ENCODE data around the gene VWA5B1. TPM values are rescaled to one million over a fixed set of nuclear protein-coding genes. Genes with fewer than 3 reads are reported as not detected.
"Not testable (repeated sequence)": the region's sequence is repeated elsewhere in the genome, so short reads cannot be mapped to it uniquely, and the experiment has no call there.

Gene VWA5B1
- total RNA-seq, 1 experiment from 2014 or later = not detected

DNA sequence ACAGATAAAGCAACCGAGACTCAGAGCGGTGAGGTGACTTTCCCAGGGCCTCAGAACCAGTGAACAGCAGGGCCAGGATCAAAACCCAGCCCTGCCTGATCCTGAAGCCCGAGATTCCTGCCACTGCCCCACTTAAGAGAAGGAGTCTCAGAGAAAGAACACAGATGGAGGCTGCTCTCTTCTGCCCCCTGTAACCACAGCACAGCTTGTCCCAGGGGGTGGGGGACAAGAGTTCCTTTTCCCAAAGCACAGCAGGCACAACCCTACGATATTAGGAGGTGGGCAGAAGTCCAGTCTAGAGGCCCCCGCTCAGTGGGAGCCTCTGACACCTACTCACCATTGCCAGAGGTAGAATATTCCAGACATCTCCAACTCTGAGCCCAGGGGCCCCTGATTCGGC is 24.0 kb upstream of the VWA5B1 start:
- Mint-ChIP-seq H3K4me1 (ENCODE audit: low read depth, unreplicated experiment) (no peaks in the 10 kb centered on the region), H3K4me3 (ENCODE audit: low read depth, unreplicated experiment) (no peak overlapping the region), H3K27me3 (ENCODE audit: unreplicated experiment) (peaks cover 35% of the 10 kb centered on the region), H3K9me3 (ENCODE audit: low read depth, unreplicated experiment) (peaks cover 8% of the 10 kb centered on the region), H3K27ac (ENCODE audit: unreplicated experiment) (no peak overlapping the region), H3K36me3 (ENCODE audit: insufficient read depth, unreplicated experiment) (peaks cover 4% of the 10 kb centered on the region)
- no TSS peak for BruUV-seq (replicated peaks)
- DNase-seq = no peak
- TF ChIP-seq, protein P1, sequence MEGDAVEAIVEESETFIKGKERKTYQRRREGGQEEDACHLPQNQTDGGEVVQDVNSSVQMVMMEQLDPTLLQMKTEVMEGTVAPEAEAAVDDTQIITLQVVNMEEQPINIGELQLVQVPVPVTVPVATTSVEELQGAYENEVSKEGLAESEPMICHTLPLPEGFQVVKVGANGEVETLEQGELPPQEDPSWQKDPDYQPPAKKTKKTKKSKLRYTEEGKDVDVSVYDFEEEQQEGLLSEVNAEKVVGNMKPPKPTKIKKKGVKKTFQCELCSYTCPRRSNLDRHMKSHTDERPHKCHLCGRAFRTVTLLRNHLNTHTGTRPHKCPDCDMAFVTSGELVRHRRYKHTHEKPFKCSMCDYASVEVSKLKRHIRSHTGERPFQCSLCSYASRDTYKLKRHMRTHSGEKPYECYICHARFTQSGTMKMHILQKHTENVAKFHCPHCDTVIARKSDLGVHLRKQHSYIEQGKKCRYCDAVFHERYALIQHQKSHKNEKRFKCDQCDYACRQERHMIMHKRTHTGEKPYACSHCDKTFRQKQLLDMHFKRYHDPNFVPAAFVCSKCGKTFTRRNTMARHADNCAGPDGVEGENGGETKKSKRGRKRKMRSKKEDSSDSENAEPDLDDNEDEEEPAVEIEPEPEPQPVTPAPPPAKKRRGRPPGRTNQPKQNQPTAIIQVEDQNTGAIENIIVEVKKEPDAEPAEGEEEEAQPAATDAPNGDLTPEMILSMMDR (IDR thresholded peaks at IDR 0.05; ENCODE audit: unreplicated experiment) = no peak
- intact Hi-C loops (cut with micrococcal nuclease; ENCODE audit: unreplicated experiment) = no loop called here
- CTCF ChIA-PET = no interaction called here

DNA sequence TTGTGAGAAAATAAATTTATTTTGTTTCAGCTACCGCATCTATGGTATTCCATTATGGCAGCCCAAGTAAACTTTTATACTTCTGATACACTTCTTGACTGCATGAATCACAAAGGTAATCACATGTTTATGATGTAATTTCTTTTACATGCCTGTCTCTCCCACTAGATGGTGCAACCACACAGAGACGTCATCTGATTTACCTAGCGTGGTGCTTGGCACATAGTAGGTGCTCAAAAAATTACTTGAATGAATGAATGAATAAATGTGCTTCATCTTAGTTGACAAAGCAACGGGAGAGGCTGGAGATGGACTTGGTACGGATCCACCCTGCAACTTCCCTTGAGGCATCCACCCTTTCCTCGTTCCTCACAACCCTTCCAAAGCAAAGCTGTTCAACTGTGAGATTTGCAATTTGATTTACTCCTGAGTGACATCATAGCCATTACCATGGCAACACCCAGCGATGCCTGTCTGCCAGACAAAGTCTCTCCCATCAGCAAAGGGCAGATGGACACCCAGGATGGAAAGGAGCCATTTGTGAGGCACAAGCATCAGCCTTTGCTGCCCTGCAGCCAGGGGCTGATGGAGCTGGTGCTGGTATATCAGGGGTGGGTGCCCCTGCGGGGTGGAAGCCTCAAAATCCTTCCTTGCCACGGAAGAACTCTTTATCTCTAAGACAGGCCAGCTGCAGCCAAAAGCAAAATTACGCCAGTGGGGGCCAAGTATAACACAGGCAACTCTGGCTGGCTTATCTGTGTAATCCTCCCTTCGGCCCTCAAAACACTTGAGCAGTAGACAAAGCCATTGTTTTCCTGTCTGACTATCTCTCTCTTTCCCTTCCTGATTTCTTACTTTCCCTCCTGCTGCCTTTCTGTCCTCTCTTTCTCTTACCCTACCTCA is 18.9 kb upstream of the VWA5B1 start:
- CTCF ChIA-PET = no interaction called here
- Mint-ChIP-seq H3K9me3 (ENCODE audit: low read depth, unreplicated experiment) (peaks cover 8% of the 10 kb centered on the region), H3K4me3 (ENCODE audit: low read depth, unreplicated experiment) (no peak overlapping the region), H3K27me3 (ENCODE audit: unreplicated experiment) (peaks cover 65% of the 10 kb centered on the region), H3K27ac (ENCODE audit: unreplicated experiment) (no peak overlapping the region), H3K4me1 (ENCODE audit: low read depth, unreplicated experiment) (no peaks in the 10 kb centered on the region), H3K36me3 (ENCODE audit: insufficient read depth, unreplicated experiment) (no peaks in the 10 kb centered on the region)
- intact Hi-C loops (cut with micrococcal nuclease; ENCODE audit: unreplicated experiment) = no loop called here
- DNase-seq = no peak
- BruUV-seq (replicated peaks) = no TSS peak
- TF ChIP-seq, protein P1 (IDR thresholded peaks at IDR 0.05; ENCODE audit: unreplicated experiment) = no peak

DNA sequence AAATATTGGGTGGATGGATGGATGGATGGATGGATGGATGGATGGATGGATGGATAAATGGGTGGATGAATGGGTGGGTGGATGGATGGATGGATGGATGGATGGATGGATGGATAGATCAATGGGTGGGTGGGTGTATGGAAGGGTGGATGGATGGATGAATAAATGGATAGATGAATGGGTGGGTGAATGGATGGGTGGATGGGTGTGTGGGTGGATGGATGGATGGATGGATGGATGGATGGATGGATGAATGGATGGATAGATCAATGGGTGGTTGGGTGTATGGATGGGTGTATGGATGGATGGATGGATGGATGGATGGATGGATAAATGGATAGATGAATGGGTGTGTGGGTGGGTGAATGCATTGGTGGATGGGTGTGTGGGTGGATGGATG is 17.0 kb upstream of the VWA5B1 start:
- DNase-seq; intact Hi-C loops (cut with micrococcal nuclease; ENCODE audit: unreplicated experiment); H3K4me1 Mint-ChIP-seq (ENCODE audit: low read depth, unreplicated experiment); H3K27ac Mint-ChIP-seq (ENCODE audit: unreplicated experiment); BruUV-seq (replicated peaks); H3K9me3 Mint-ChIP-seq (ENCODE audit: low read depth, unreplicated experiment); H3K36me3 Mint-ChIP-seq (ENCODE audit: insufficient read depth, unreplicated experiment); H3K4me3 Mint-ChIP-seq (ENCODE audit: low read depth, unreplicated experiment); CTCF ChIA-PET: not testable (repeated sequence)
- peaks cover 66% of the 10 kb centered on the region for H3K27me3 Mint-ChIP-seq (ENCODE audit: unreplicated experiment)

DNA sequence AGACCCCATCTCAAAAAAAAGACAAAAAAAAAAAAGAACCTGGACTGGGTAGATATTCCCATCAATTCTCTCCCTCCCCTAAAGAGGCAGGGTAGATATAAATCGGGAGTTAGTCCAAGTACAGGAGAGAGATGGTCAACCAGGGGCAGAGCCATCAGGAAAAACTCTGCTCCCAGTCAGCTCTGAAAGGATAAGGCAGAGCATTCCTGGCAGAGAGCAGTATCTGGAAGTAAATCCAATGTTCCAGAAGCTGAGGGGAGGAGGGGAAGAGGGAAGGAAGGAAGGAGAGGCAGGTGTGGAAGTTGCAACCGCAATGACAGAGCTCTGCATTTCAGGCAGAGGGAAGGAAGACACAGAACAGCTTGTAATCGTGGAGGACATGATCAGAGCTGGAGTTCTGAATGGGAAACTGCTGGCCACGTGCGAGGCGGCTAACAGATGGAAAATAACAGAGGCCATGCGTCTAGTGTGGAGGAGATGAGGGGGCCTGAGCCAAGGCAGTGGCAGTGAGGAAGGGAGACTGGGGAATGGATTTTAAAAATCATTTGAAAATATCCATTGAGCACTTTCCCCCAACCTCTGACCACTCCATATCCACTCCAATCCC is 15.3 kb upstream of the VWA5B1 start:
- BruUV-seq (replicated peaks) = no TSS peak
- intact Hi-C loops (cut with micrococcal nuclease; ENCODE audit: unreplicated experiment) = no loop called here
- Mint-ChIP-seq H3K27me3 (ENCODE audit: unreplicated experiment) (peaks cover 58% of the 10 kb centered on the region), H3K4me3 (ENCODE audit: low read depth, unreplicated experiment) (no peak overlapping the region), H3K27ac (ENCODE audit: unreplicated experiment) (no peak overlapping the region), H3K9me3 (ENCODE audit: low read depth, unreplicated experiment) (peaks cover 7% of the 10 kb centered on the region), H3K36me3 (ENCODE audit: insufficient read depth, unreplicated experiment) (no peaks in the 10 kb centered on the region), H3K4me1 (ENCODE audit: low read depth, unreplicated experiment) (peaks cover 13% of the 10 kb centered on the region)
- CTCF ChIA-PET = no interaction called here
- TF ChIP-seq, protein P1 (IDR thresholded peaks at IDR 0.05; ENCODE audit: unreplicated experiment) = no peak
- no peak for DNase-seq
